GM12891 (cell line): Measurements from ENCODE around the gene ABHD6.

Experiments
- POLR2A ChIP-seq: IDR thresholded peaks from 2 replicates; pipeline ENCODE4 v1.6.1; 2011; ENCODE audit warnings: low read depth, low read length, control low read depth
- POLR2AphosphoS5 ChIP-seq: IDR thresholded peaks from 2 replicates; pipeline ENCODE4 v1.6.1; 2011; ENCODE audit warnings: low read depth, low read length, control low read depth
- SPI1 ChIP-seq: IDR thresholded peaks from 2 replicates; pipeline ENCODE4 v1.6.1; 2011; ENCODE audit warnings: low read depth, low read length, control low read depth

DNA sequence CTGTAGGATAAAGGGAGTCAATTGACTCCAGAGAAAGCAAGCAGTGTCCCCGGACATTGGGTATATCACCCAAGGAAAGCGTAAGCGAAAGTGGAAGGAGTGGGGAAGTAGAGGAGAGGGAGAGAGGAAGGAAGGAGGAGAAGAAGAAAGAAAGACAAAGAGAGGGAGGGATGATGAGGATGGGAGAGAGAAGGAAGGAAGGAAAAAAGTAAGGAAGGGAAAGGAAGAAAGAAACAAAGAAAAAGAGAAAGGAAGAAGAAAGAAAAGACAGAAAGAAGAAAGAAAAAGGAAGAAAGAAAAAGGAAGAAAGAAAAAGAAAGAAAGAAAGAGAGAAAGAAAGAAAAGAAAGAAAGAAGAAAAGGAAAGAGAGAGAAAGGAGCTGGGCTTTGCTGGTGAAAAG is 27.7 kb upstream of the ABHD6 start:
- no peak for TF ChIP-seq POLR2AphosphoS5
- TF ChIP-seq POLR2A = no peak
- TF ChIP-seq SPI1 = no peak
